NCI-H510A (cell line): ENCODE results near the gene CDC23.

Source experiments
- DNase-seq: peaks from one replicate; lab custom pipeline; 2025; lab: John Stamatoyannopoulos, UW

Gene CDC23

GRCh38 chr5:138139781-138140090 lies 73.4 kb downstream of the CDC23 start:
- no peak for DNase-seq

- DNase-seq = peak; percentile 38
Observed at GRCh38 chr5:138138949-138139780, 74.0 kb downstream of the CDC23 start, which contains the start of gene NME5. Gene NME5 (minus strand): TSS chr5:138139428. CDS start chr5:138138780, 648 bp downstream.
